CD4-positive, alpha-beta T cell (primary cell): ENCODE data around the gene ELFN2. TPM values are rescaled to one million over a fixed set of nuclear protein-coding genes. Genes with fewer than 3 reads are reported as not detected.

Experiments used
- ATAC-seq: fragments of 200-7000 bp; cut with Tn5 transposase; one replicate; pipeline ENCODE4 v1.10.0; 2022; ENCODE audit warnings: mild to moderate bottlenecking; ENCODE audit not compliant: poor library complexity
- CTCF ChIA-PET: fragments of 350-600 bp; sonication (Branson Sonifier 250); formaldehyde crosslinking; loops from one replicate; lab custom pipeline; 2021; ENCODE audit warnings: antibody characterized with exemption, inconsistent platforms; lab: Charles Lee
- POLR2A ChIA-PET: fragments of 350-600 bp; sonication (Branson Sonifier 250); formaldehyde crosslinking; loops from one replicate; lab custom pipeline; 2021; ENCODE audit warnings: antibody characterized with exemption, inconsistent platforms; lab: Charles Lee
- DNase-seq, 14 experiments: peaks; one replicate each; pipeline ENCODE4 v3.0.0-alpha.2; 2013 to 2020; ENCODE audit warnings: mixed read lengths in 2 of 14
- H3K27ac ChIP-seq, 2 donors: one replicate each; pipeline versions ENCODE4 v1.5.1 to v1.7.0; 2013; ENCODE audit warnings: low read length in 2 of 2, low read depth in 1 of 2, mild to moderate bottlenecking in 1 of 2
- H3K27me3 ChIP-seq, 2 experiments: 1 replicate in 1 of 2; 2 replicates in 1 of 2; pipeline versions ENCODE4 v1.6.1 to v1.7.0; 2013; ENCODE audit warnings: low read length in 2 of 2, control low read depth in 1 of 2, mild to moderate bottlenecking in 1 of 2, moderate library complexity in 1 of 2; ENCODE audit not compliant: insufficient read depth in 2 of 2, control insufficient read depth in 1 of 2
- H3K36me3 ChIP-seq: one replicate; pipeline ENCODE4 v1.6.1; 2013; ENCODE audit warnings: low read length, control low read depth; ENCODE audit not compliant: insufficient read depth
- H3K4me1 ChIP-seq: one replicate; pipeline ENCODE4 v1.6.1; 2013; ENCODE audit warnings: low read length, control low read depth; ENCODE audit not compliant: insufficient read depth
- H3K4me3 ChIP-seq: one replicate; pipeline ENCODE4 v1.5.1; 2013; ENCODE audit warnings: mild to moderate bottlenecking, low read length, moderate library complexity
- H3K9me3 ChIP-seq, 2 experiments: 1 replicate in 1 of 2; 2 replicates in 1 of 2; pipeline versions ENCODE4 v1.6.1 to v1.7.0; 2013; ENCODE audit warnings: low read length in 2 of 2, mild to moderate bottlenecking in 2 of 2, control low read depth in 1 of 2, moderate library complexity in 1 of 2; ENCODE audit not compliant: control insufficient read depth in 1 of 2, insufficient read depth in 1 of 2
- H3K27ac Mint-ChIP-seq: one replicate; pipeline ENCODE4 v1.8.0; 2020; ENCODE audit warnings: mixed read lengths
- H3K27me3 Mint-ChIP-seq: one replicate; pipeline ENCODE4 v1.8.0; 2021; ENCODE audit warnings: mixed read lengths
- H3K36me3 Mint-ChIP-seq: one replicate; pipeline ENCODE4 v1.8.0; 2021; ENCODE audit warnings: low read depth, mixed read lengths
- H3K4me1 Mint-ChIP-seq: one replicate; pipeline ENCODE4 v1.8.0; 2021; ENCODE audit warnings: low read depth, mixed read lengths
- H3K4me3 Mint-ChIP-seq: one replicate; pipeline ENCODE4 v1.8.0; 2020; ENCODE audit warnings: mild to moderate bottlenecking, mixed read lengths
- H3K9me3 Mint-ChIP-seq: one replicate; pipeline ENCODE4 v1.8.0; 2020; ENCODE audit warnings: mixed read lengths
- CTCF ChIP-seq: fragments of 200-600 bp; IDR thresholded peaks from one replicate; pipeline ENCODE4 v1.8.0; 2022; ENCODE audit warnings: antibody characterized with exemption, mild to moderate bottlenecking
- intact Hi-C, 2 experiments: fragments of 100-400 bp; cut with DNase I in 1 of 2; cut with micrococcal nuclease in 1 of 2; formaldehyde crosslinking; loops; one replicate each; pipeline versions ENCODE4 v1.15.1 to v1.9.0; 2023 to 2025; cut with DNase I, micrococcal nuclease
- total RNA-seq, 174 experiments: library from RNA in 2 of 174; stranded (reverse) in 2 of 174; gene quantifications; one replicate each; pipeline ENCODE4 v1.2.3 and lab custom pipeline; 2021 to 2026

Gene ELFN2
- total RNA-seq, 2 experiments from 2014 or later, result 0.05 to 0.20 TPM

- CTCF ChIA-PET, result no interaction called here
These were observed 43.9 kb downstream of the ELFN2 start for GRCh38 chr22:37383341-37383740.

GRCh38 chr22:37381489-37381888 is 45.8 kb downstream of the ELFN2 start:
- ChIA-PET POLR2A (no interaction called here), CTCF (no interaction called here)
- intact Hi-C loops, result no loop called here
- H3K4me3 ChIP-seq, result no peak overlapping the region
- H3K9me3 Mint-ChIP-seq, result no peaks in the 10 kb centered on the region
- H3K4me1 ChIP-seq, result no peaks in the 10 kb centered on the region
- DNase-seq (no peak), ATAC-seq (no peak)
- TF ChIP-seq CTCF, result no peak
- H3K36me3 Mint-ChIP-seq, result no peaks in the 10 kb centered on the region
- H3K27ac ChIP-seq, result no peak overlapping the region
- H3K9me3 ChIP-seq, result peaks cover 0 to 3% of the 10 kb centered on the region in 2 experiments
- no peaks in the 10 kb centered on the region for H3K4me1 Mint-ChIP-seq
- peaks cover 28% of the 10 kb centered on the region for H3K27me3 Mint-ChIP-seq
- no peaks in the 10 kb centered on the region for H3K36me3 ChIP-seq
- no peak overlapping the region for H3K27ac Mint-ChIP-seq
- H3K4me3 Mint-ChIP-seq, result no peak overlapping the region
- H3K27me3 ChIP-seq, result peaks cover 6 to 11% of the 10 kb centered on the region in 2 experiments

More at GRCh38 chr22:37383341-37383740, 43.9 kb downstream of the ELFN2 start:
- Histone ChIP-seq H3K27me3 (peaks cover 2 to 6% of the 10 kb centered on the region in 2 experiments), H3K4me1 (no peaks in the 10 kb centered on the region), H3K9me3 (peaks cover 0 to 3% of the 10 kb centered on the region in 2 experiments), H3K36me3 (no peaks in the 10 kb centered on the region), H3K4me3 (no peak overlapping the region), H3K27ac (no peak overlapping the region)
- no peak for DNase-seq
- H3K4me3 Mint-ChIP-seq, result no peak overlapping the region
- intact Hi-C loops, result no loop called here
- H3K27me3 Mint-ChIP-seq, result peaks cover 18% of the 10 kb centered on the region
- POLR2A ChIA-PET, result interaction anchor here (0.6 kb wide), 1 partner anchor 14 kb away, joined by 3 read pairs; no protein-coding TSS in a partner anchor
- no peak for ATAC-seq
- H3K9me3 Mint-ChIP-seq, result no peaks in the 10 kb centered on the region
- H3K27ac Mint-ChIP-seq, result no peak overlapping the region
- H3K36me3 Mint-ChIP-seq, result no peaks in the 10 kb centered on the region
- H3K4me1 Mint-ChIP-seq, result no peaks in the 10 kb centered on the region
- TF ChIP-seq CTCF, result no peak

DNA sequence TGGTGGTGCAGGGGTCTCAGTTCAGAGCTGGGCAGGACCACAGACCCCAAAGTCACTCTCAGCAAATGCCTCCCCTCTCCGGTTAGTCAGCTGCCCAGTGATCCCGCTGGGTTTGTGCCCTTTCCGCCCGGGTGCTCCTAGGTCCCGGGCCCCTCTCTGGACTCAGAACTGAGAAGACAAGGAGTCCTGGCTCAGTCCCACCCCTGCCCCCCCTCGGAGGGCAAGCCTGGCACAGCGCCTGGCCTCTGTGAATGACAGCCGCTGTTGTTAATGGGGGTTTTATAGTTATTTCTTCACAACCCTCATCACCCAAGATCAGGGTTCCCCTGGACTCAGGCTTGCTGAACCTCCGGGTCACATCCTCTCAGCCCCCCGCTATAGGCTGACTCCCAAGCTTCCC is 47.6 kb downstream of the ELFN2 start:
- Histone ChIP-seq H3K36me3 (no peaks in the 10 kb centered on the region), H3K27ac (no peak overlapping the region), H3K27me3 (peaks cover 6 to 14% of the 10 kb centered on the region in 2 experiments), H3K9me3 (peaks cover 0 to 3% of the 10 kb centered on the region in 2 experiments), H3K4me3 (no peak overlapping the region), H3K4me1 (no peaks in the 10 kb centered on the region)
- Mint-ChIP-seq H3K27me3 (peaks cover 33% of the 10 kb centered on the region), H3K9me3 (no peaks in the 10 kb centered on the region), H3K4me1 (no peaks in the 10 kb centered on the region), H3K27ac (no peak overlapping the region), H3K4me3 (no peak overlapping the region), H3K36me3 (no peaks in the 10 kb centered on the region)
- intact Hi-C loops, result no loop called here
- TF ChIP-seq CTCF, result no peak
- DNase-seq, result no peak
- POLR2A ChIA-PET, result no interaction called here
- no peak for ATAC-seq
- CTCF ChIA-PET, result no interaction called here
